K562 (cell line): Measurements from ENCODE around the gene PRKAR2B. TPM values are rescaled to one million over a fixed set of nuclear protein-coding genes. Genes with fewer than 3 reads are reported as not detected.

Experiments used
- ATAC-seq: fragments of 200-7000 bp; cut with Tn5 transposase; 3 replicates; pipeline ENCODE4 v1.9.1; 2020; ENCODE audit warnings: moderate library complexity
- BruUV-seq: library from RNA; stranded (reverse); fragments of 400-500 nt; replicated peaks from 2 replicates; lab custom pipeline; 2021; lab: Mats Ljungman, UMichigan
- CTCF ChIA-PET: fragments of 300-600 bp; formaldehyde crosslinking; extraction: SDS; loops from one replicate; lab custom pipeline; 2021; ENCODE audit warnings: low intra/inter-chr PET ratio; lab: Yijun Ruan, JAX
- POLR2A ChIA-PET: fragments of 300-600, 350-650 bp; sonication (Branson Sonifier 250); formaldehyde crosslinking; extraction: SDS; loops from one replicate; lab custom pipeline; 2021; ENCODE audit warnings: antibody characterized with exemption, inconsistent platforms; lab: Yijun Ruan, JAX
- DNase-seq, 4 experiments: peaks; one replicate each; pipeline versions ENCODE4 v3.0.0 to v3.0.0-alpha.2; 2011 to 2018; ENCODE audit warnings: low spot score in 3 of 4, mixed read lengths in 3 of 4; ENCODE audit errors: extremely low read depth in 1 of 4
- FAIRE-seq: peaks from 2 replicates; lab custom pipeline; 2011; peaks lifted over from hg19 to GRCh38; lab: Jason Lieb, UNC
- H2AFZ ChIP-seq: 2 replicates; pipeline ENCODE4 v1.6.0; 2011; ENCODE audit warnings: low read depth, low read length, control low read depth, inconsistent platforms
- H3K27ac ChIP-seq: fragments of 200-600 bp; 3 replicates; pipeline ENCODE4 v1.8.0; 2011; ENCODE audit warnings: low read depth, mild to moderate bottlenecking, control low read depth, inconsistent platforms, low read length, moderate library complexity, mixed read lengths; ENCODE audit errors: extremely low read depth
- H3K27me3 ChIP-seq, 2 experiments: fragments of 300-600 bp in 1 of 2; 2 replicates in 1 of 2; 3 replicates in 1 of 2; pipeline versions ENCODE4 v1.6.0 to v1.8.0; 2011; ENCODE audit warnings: inconsistent platforms in 2 of 2, low read length in 2 of 2, mild to moderate bottlenecking in 1 of 2, mixed read lengths in 1 of 2, moderate library complexity in 1 of 2; ENCODE audit not compliant: control insufficient read depth in 2 of 2, insufficient read depth in 2 of 2
- H3K36me3 ChIP-seq: fragments of 300-600 bp; 3 replicates; pipeline ENCODE4 v1.8.0; 2011; ENCODE audit warnings: mild to moderate bottlenecking, low read length, inconsistent platforms; ENCODE audit not compliant: control insufficient read depth, insufficient read depth
- H3K4me1 ChIP-seq, 2 experiments: fragments of 200-600 bp in 1 of 2; replicated peaks in 1 of 2; 2 replicates in 1 of 2; 3 replicates in 1 of 2; pipeline versions ENCODE4 v1.5.1 to v1.8.0; 2011; ENCODE audit warnings: inconsistent platforms in 2 of 2, low read length in 2 of 2, mild to moderate bottlenecking in 1 of 2, mixed read lengths in 1 of 2, moderate library complexity in 1 of 2; ENCODE audit not compliant: control insufficient read depth in 2 of 2, insufficient read depth in 2 of 2
- H3K4me2 ChIP-seq: 2 replicates; pipeline ENCODE4 v1.6.1; 2011; ENCODE audit warnings: low read length, control low read depth, inconsistent platforms, mixed read lengths; ENCODE audit not compliant: insufficient read depth
- H3K4me3 ChIP-seq: fragments of 200-600 bp; sonication (generic), shearing (Covaris generic); 2 replicates; pipeline ENCODE4 v1.5.1; 2016; ENCODE audit warnings: control low read depth, inconsistent platforms
- H3K79me2 ChIP-seq: fragments of 200-600 bp; 3 replicates; pipeline ENCODE4 v1.8.0; 2011; ENCODE audit warnings: low read length, inconsistent platforms; ENCODE audit not compliant: control insufficient read depth, insufficient read depth
- H3K9ac ChIP-seq, 2 experiments: 2 replicates each; pipeline versions ENCODE4 v1.6.0 to v1.6.1; 2011; ENCODE audit warnings: low read depth in 2 of 2, low read length in 2 of 2, control low read depth in 1 of 2, inconsistent platforms in 1 of 2, mild to moderate bottlenecking in 1 of 2, mixed read lengths in 1 of 2; ENCODE audit not compliant: insufficient read depth in 1 of 2
- H3K9me1 ChIP-seq: one replicate; pipeline ENCODE4 v1.6.0; 2011; ENCODE audit warnings: inconsistent platforms, mild to moderate bottlenecking, low read length, moderate library complexity; ENCODE audit not compliant: control insufficient read depth, insufficient read depth
- H3K9me3 ChIP-seq: replicated peaks from 2 replicates; pipeline ENCODE4 v1.5.1; 2011; ENCODE audit warnings: low read depth, low read length, inconsistent platforms; ENCODE audit not compliant: control insufficient read depth, insufficient read depth
- H4K20me1 ChIP-seq: replicated peaks from 2 replicates; pipeline ENCODE4 v1.6.1; 2011; ENCODE audit warnings: low read length, inconsistent platforms, mixed read lengths; ENCODE audit not compliant: control insufficient read depth, insufficient read depth
- ATF1 ChIP-seq, 2 experiments: fragments of 450-650 bp in 1 of 2; IDR thresholded peaks; 2 replicates each; pipeline ENCODE4 v1.6.1; 2016; ENCODE audit warnings: missing compliant biosample characterization in 1 of 2, missing genetic modification characterization in 1 of 2
- ATF4 ChIP-seq: fragments of 450-650 bp; formaldehyde crosslinking; IDR thresholded peaks from 2 replicates; pipeline ENCODE4 v1.4.0; 2022; ENCODE audit warnings: mild to moderate bottlenecking, moderate library complexity
- HDAC3 ChIP-seq: fragments of 450-650 bp; IDR thresholded peaks from 2 replicates; pipeline ENCODE4 v1.6.1; 2018; ENCODE audit warnings: borderline replicate concordance, mild to moderate bottlenecking, moderate library complexity; ENCODE audit not compliant: partially characterized antibody
- KLF13 ChIP-seq: fragments of 450-650 bp; IDR thresholded peaks from 2 replicates; pipeline ENCODE4 v1.6.1; 2016; ENCODE audit warnings: missing genetic modification characterization, low read depth, mild to moderate bottlenecking, missing compliant biosample characterization, moderate library complexity, borderline replicate concordance
- LARP7 ChIP-seq: fragments of 450-650 bp; IDR thresholded peaks from 2 replicates; pipeline ENCODE4 v1.6.1; 2016
- LEF1 ChIP-seq: fragments of 450-650 bp; IDR thresholded peaks from 2 replicates; pipeline ENCODE4 v1.6.1; 2016; ENCODE audit warnings: mild to moderate bottlenecking
- MAZ ChIP-seq, 2 experiments: fragments of 450-650 bp in 1 of 2; sonication (generic) in 1 of 2; formaldehyde crosslinking; IDR thresholded peaks in 1 of 2; conservative IDR thresholded peaks in 1 of 2; 2 replicates each; pipeline versions ENCODE4 v1.4.0 to v1.5.0; 2020; ENCODE audit warnings: mild to moderate bottlenecking in 1 of 2, missing genetic modification reagents in 1 of 2
- PTTG1 ChIP-seq: fragments of 450-650 bp; IDR thresholded peaks from 2 replicates; pipeline ENCODE4 v1.6.1; 2016; ENCODE audit warnings: low read depth, mild to moderate bottlenecking, missing genetic modification characterization, missing compliant biosample characterization
- RBM25 ChIP-seq: fragments of 200-400 bp; formaldehyde crosslinking; IDR thresholded peaks from 2 replicates; pipeline ENCODE4 v1.6.1; 2018; ENCODE audit warnings: low read length, low read depth, moderate library complexity; ENCODE audit not compliant: severe bottlenecking
- SMARCA5 ChIP-seq: fragments of 450-650 bp; IDR thresholded peaks from 2 replicates; pipeline ENCODE4 v1.6.1; 2016
- SMC3 ChIP-seq: conservative IDR thresholded peaks from 2 replicates; pipeline ENCODE4 v1.6.1; 2011; ENCODE audit warnings: low read depth, low read length, improper control_type of control experiment; ENCODE audit not compliant: insufficient read depth
- YBX1 ChIP-seq: fragments of 450-650 bp; IDR thresholded peaks from 2 replicates; pipeline ENCODE4 v1.7.1; 2016; ENCODE audit warnings: mild to moderate bottlenecking
- ZNF707 ChIP-seq: fragments of 250-450 bp; sonication (Bioruptor Pico); conservative IDR thresholded peaks from 2 replicates; pipeline ENCODE4 v1.8.0; 2022; ENCODE audit warnings: inconsistent platforms, mild to moderate bottlenecking, moderate library complexity
- ZNF717 ChIP-seq: fragments of 250-450 bp; sonication (Bioruptor Pico); IDR thresholded peaks from 2 replicates; pipeline ENCODE4 v1.5.0; 2021
- WGBS: fragments of 100-300 bp; shearing (Covaris generic); methylation state at CpG from one replicate; pipeline ENCODE4 v1.1.6; 2016; ENCODE audit warnings: low coverage, mixed read lengths; ENCODE audit not compliant: insufficient coverage; ENCODE audit errors: missing lambda C conversion rate; 5-methylcytosine and 5-hydroxymethylcytosine counted together
- in situ Hi-C: fragments of 300-500 bp; cut with MboI; formaldehyde crosslinking; loops from 4 replicates; pipeline ENCODE4 v1.15.0; 2018; ENCODE audit warnings: inconsistent platforms, mixed read lengths
- intact Hi-C: fragments of 100-400 bp; cut with micrococcal nuclease; formaldehyde crosslinking; loops from 2 replicates; pipeline ENCODE4 v1.14.2; 2022
- polyA plus RNA-seq, 8 experiments: library from polyadenylated mRNA; depleted of rRNA in 4 of 8; stranded (reverse) in 5 of 8; unstranded in 3 of 8; fragments of >200 nt; fragmentation: Nextera tagmentation in 2 of 8; fragmentation: Illumina TruSeq in 1 of 8; extraction: Ambion mirVana in 2 of 8; extraction: Trizol in 1 of 8; gene quantifications; 2 replicates each; pipeline versions ENCODE4 v1.2.1 to v1.2.3, GENCODE V29; 2011 to 2014; ENCODE audit warnings: inconsistent platforms in 1 of 8, missing spikeins in 1 of 8
- total RNA-seq, 7 experiments: library from RNA; depleted of rRNA in 6 of 7; stranded (reverse); fragments of >200 nt in 6 of 7; fragmentation: Illumina TruSeq in 2 of 7; extraction: Trizol in 2 of 7; gene quantifications; 2 replicates each; pipeline versions ENCODE4 v1.2.1 to v1.2.3, GENCODE V29; 2011 to 2021; ENCODE audit warnings: low replicate concordance in 1 of 7
- TF ChIP-seq, protein P1 (sequence below): fragments of 450-650 bp; IDR thresholded peaks from 2 replicates; pipeline ENCODE4 v1.6.1; 2016; ENCODE audit warnings: borderline replicate concordance
- TF ChIP-seq, protein P2 (sequence below): fragments of 250-450 bp; sonication (Bioruptor Pico); IDR thresholded peaks from 2 replicates; pipeline ENCODE4 v1.8.0; 2022; ENCODE audit warnings: inconsistent platforms

The PRKAR2B gene
- total and polyA plus RNA-seq, 9 of the 15 experiments (the other 6 are each of a cell fraction or from before 2014, with no cell fraction given): 59.0 to 173 (median 129) TPM

GRCh38 chr7:107056728-107057473 lies 12.4 kb downstream of the PRKAR2B start (continued):
- TF ChIP-seq HDAC3 (peak; percentile 56), KLF13 (tag) (0 out of 2 replicates have a peak, but pooled peaks have one; percentile 13), LARP7 (peak; percentile 46; the same call in 1 of the 2 replicates), ATF1 (CRISPR knock-in tag; IDR thresholded peaks at IDR 0.05) (no peak), ATF1 (tag; IDR thresholded peaks at IDR 0.05) (peak; percentile 38), PTTG1 (tag) (no peak)
- TF ChIP-seq, protein P1, sequence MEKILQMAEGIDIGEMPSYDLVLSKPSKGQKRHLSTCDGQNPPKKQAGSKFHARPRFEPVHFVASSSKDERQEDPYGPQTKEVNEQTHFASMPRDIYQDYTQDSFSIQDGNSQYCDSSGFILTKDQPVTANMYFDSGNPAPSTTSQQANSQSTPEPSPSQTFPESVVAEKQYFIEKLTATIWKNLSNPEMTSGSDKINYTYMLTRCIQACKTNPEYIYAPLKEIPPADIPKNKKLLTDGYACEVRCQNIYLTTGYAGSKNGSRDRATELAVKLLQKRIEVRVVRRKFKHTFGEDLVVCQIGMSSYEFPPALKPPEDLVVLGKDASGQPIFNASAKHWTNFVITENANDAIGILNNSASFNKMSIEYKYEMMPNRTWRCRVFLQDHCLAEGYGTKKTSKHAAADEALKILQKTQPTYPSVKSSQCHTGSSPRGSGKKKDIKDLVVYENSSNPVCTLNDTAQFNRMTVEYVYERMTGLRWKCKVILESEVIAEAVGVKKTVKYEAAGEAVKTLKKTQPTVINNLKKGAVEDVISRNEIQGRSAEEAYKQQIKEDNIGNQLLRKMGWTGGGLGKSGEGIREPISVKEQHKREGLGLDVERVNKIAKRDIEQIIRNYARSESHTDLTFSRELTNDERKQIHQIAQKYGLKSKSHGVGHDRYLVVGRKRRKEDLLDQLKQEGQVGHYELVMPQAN: peak; percentile 31; the same call in 1 of the 2 replicates

- Histone ChIP-seq H3K79me2 (peaks cover 88% of the 10 kb centered on the region), H2AFZ (no peak overlapping the region), H3K9me3 (no peaks in the 10 kb centered on the region), H3K4me2 (no peak overlapping the region), H3K27ac (peak overlapping the region; percentile 63; the same call in 2 of the 3 replicates), H3K36me3 (peaks cover 15% of the 10 kb centered on the region), H3K4me3 (peak overlapping the region; percentile 2; the same call in 1 of the 2 replicates), H4K20me1 (no peaks in the 10 kb centered on the region), H3K4me1 (peaks cover 4 to 20% of the 10 kb centered on the region in 2 experiments; a peak in 4 of 5 replicates), H3K9me1 (no peaks in the 10 kb centered on the region), H3K27me3 (no peaks in the 10 kb centered on the region), H3K9ac (peak overlapping the region in 1 of 2 experiments; percentile 49; a peak in 2 of 4 replicates)
- in situ Hi-C loops: no loop called here
- ATAC-seq: no peak
- 54% methylated on average over 3 of the region's 3 CpGs for WGBS
- ChIA-PET POLR2A (interaction anchor here (1.1 to 3.6 kb wide), 8 partner anchors 8 to 104 kb away, joined by 3 to 16 read pairs (median 4); no protein-coding TSS in a partner anchor), CTCF (interaction anchor here (1.0 kb wide), 1 partner anchor 110 kb away, joined by 5 read pairs; no protein-coding TSS in a partner anchor)
- no peak for DNase-seq
- intact Hi-C loops: no loop called here
- BruUV-seq: no TSS peak
- no peak for FAIRE-seq
- peak; percentile 14; the same call in 1 of the 2 replicates for TF ChIP-seq LEF1
- no peak for TF ChIP-seq ATF4 (CRISPR knock-in tag)
- TF ChIP-seq YBX1: no peak
- 0 out of 2 replicates have a peak, but pooled peaks have one; percentile 47 for TF ChIP-seq ZNF717
- TF ChIP-seq ZNF707 (CRISPR knock-in tag): no peak
- TF ChIP-seq SMARCA5: peak; percentile 86; the same call in 1 of the 2 replicates
- TF ChIP-seq, protein P2, sequence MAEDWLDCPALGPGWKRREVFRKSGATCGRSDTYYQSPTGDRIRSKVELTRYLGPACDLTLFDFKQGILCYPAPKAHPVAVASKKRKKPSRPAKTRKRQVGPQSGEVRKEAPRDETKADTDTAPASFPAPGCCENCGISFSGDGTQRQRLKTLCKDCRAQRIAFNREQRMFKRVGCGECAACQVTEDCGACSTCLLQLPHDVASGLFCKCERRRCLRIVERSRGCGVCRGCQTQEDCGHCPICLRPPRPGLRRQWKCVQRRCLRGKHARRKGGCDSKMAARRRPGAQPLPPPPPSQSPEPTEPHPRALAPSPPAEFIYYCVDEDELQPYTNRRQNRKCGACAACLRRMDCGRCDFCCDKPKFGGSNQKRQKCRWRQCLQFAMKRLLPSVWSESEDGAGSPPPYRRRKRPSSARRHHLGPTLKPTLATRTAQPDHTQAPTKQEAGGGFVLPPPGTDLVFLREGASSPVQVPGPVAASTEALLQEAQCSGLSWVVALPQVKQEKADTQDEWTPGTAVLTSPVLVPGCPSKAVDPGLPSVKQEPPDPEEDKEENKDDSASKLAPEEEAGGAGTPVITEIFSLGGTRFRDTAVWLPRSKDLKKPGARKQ (CRISPR knock-in tag): peak; percentile 89
- no peak for TF ChIP-seq SMC3
- peak; percentile 98 for TF ChIP-seq RBM25
- no peak for TF ChIP-seq MAZ (CRISPR knock-in tag; conservative IDR thresholded peaks at IDR 0.05 in 1 of 2, IDR thresholded peaks at IDR 0.05 in 1 of 2)
These were observed 12.9 kb downstream of the PRKAR2B start for GRCh38 chr7:107057474-107057833.
